Measurements from ENCODE around the gene ANKS3. TPM values are rescaled to one million over a fixed set of nuclear protein-coding genes. Genes with fewer than 3 reads are reported as not detected.

ANKS3 gene
- total and polyA plus RNA-seq, 7 donors, result 3.9 to 30.7 (median 20.8) TPM

DNA sequence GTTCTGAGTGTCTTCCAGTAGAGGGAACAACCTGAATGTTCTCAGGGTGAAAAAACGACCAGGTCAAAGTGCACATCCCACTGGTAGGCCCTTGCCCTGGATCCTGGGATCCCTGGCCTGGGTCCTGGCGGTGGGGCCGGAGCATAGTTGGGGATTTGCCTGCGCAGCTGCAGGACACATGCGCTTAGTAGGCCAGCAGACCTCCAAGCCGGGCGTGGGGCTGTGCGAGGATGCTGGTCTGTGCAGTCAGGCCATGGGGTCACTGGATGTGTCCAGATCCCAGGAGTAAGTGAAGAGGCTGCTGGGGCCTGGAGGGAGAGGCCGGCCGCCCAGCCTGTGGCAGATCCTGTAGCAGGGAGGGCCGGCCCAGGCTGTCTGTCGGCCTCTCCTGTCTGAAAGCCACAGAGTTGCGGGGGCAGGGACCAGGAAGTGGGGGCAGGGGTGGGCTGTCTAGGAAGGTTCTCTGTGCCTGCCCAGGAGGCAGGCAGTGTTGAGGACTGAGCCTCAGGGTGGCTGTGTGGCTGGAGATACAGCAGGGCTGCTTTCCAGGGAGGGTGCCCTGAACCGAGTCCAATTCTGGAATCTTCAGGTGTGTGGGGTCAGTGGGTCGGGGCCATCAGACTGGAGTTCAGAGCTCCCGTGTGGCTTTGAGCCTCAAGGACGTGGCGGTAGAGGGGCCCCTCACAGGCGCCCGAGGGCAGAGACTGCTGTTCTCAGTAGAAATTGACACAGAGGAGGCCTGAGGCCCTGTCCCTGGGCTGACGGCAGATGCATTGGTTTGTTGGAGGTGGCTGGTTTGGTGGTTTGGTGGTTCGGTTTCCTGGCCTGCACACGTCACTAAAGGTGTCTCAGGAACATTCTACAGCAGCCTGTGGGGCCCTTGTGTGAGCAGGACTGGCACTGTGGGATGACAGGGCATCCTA is 57.9 kb downstream of the ANKS3 start:
- WGBS, 2 donors, result 67 to 86% methylated on average over 23 of the region's 23 CpGs
- intact Hi-C loops (cut with DNase I), result no loop called here
- peaks cover 3 to 76% (median 29%) of the 10 kb centered on the region in 4 donors for H3K36me3 ChIP-seq

DNA sequence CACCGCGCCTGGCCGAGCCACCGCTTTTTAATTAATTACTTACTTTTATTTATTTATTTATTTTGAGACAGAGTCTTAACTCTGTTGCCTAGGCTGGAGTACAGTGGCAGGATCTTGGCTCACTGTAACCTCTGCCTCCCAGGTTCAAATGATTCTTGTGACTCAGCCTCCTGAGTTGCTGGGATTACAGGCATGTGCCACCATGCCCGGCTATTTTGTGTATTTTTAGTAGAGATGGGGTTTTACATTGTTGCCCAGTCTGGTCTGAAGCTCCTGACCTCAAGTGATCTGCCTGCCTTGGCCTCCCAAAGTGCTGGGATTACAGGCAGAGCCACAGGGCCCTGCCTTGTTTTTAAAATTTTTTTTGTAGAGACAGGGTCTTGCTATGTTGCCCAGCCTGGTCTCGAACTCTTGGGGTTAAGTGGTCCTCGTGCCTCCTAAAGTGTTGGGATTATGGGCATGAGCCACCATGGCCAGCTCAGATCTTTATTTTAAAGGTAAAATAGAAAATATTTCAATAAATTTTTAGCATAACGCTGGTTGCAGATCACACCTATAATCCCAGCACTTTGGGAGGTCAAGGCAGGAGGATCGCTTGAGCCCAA is 59.0 kb downstream of the ANKS3 start:
- H3K36me3 ChIP-seq, result peaks cover 3 to 77% (median 38%) of the 10 kb centered on the region in 4 donors
- no peak for DNase-seq
- intact Hi-C loops (cut with DNase I), result no loop called here
- no peaks in the 10 kb centered on the region for H3K27me3 ChIP-seq
- no peaks in the 10 kb centered on the region for H3K9me3 ChIP-seq
- H3K4me1 ChIP-seq, result peaks cover 0 to 8% (median 3%) of the 10 kb centered on the region in 4 donors
- no peak overlapping the region for H3K4me3 ChIP-seq
- no peak overlapping the region for H3K27ac ChIP-seq
- WGBS, 2 donors, result 97 to 98% methylated on average over 9 of the region's 9 CpGs
- TF ChIP-seq, protein P1, sequence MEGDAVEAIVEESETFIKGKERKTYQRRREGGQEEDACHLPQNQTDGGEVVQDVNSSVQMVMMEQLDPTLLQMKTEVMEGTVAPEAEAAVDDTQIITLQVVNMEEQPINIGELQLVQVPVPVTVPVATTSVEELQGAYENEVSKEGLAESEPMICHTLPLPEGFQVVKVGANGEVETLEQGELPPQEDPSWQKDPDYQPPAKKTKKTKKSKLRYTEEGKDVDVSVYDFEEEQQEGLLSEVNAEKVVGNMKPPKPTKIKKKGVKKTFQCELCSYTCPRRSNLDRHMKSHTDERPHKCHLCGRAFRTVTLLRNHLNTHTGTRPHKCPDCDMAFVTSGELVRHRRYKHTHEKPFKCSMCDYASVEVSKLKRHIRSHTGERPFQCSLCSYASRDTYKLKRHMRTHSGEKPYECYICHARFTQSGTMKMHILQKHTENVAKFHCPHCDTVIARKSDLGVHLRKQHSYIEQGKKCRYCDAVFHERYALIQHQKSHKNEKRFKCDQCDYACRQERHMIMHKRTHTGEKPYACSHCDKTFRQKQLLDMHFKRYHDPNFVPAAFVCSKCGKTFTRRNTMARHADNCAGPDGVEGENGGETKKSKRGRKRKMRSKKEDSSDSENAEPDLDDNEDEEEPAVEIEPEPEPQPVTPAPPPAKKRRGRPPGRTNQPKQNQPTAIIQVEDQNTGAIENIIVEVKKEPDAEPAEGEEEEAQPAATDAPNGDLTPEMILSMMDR (IDR thresholded peaks at IDR 0.05), result no peak
- TF ChIP-seq POLR2A (IDR thresholded peaks at IDR 0.05) (no peak), POLR2AphosphoS5 (IDR thresholded peaks at IDR 0.05) (no peak), EP300 (IDR thresholded peaks at IDR 0.05) (no peak)

More for the DNA sequence above, 57.9 kb downstream of the ANKS3 start:
- Histone ChIP-seq H3K4me3 (no peak overlapping the region), H3K4me1 (peaks cover 0 to 8% (median 4%) of the 10 kb centered on the region in 4 donors), H3K9me3 (no peaks in the 10 kb centered on the region), H3K27me3 (no peaks in the 10 kb centered on the region), H3K27ac (no peak overlapping the region)
- no peak for DNase-seq
- TF ChIP-seq POLR2AphosphoS5 (IDR thresholded peaks at IDR 0.05) (no peak), EP300 (IDR thresholded peaks at IDR 0.05) (no peak), POLR2A (IDR thresholded peaks at IDR 0.05) (no peak)
- TF ChIP-seq, protein P1 (IDR thresholded peaks at IDR 0.05), result no peak

- H3K4me1 ChIP-seq, result no peaks in the 10 kb centered on the region
- intact Hi-C loops (cut with DNase I), result no loop called here
- peaks cover 9 to 85% (median 47%) of the 10 kb centered on the region in 4 donors for H3K36me3 ChIP-seq
- 93 to 96% methylated on average over 33 of the region's 33 CpGs for WGBS, 2 donors
- H3K27ac ChIP-seq, result no peak overlapping the region
- no peak overlapping the region for H3K4me3 ChIP-seq
- H3K9me3 ChIP-seq, result no peaks in the 10 kb centered on the region
- H3K27me3 ChIP-seq, result no peaks in the 10 kb centered on the region
- no peak for DNase-seq
- TF ChIP-seq POLR2A (IDR thresholded peaks at IDR 0.05), result no peak
- no peak for TF ChIP-seq POLR2AphosphoS5 (IDR thresholded peaks at IDR 0.05)
- TF ChIP-seq EP300 (IDR thresholded peaks at IDR 0.05), result no peak
- TF ChIP-seq, protein P1 (IDR thresholded peaks at IDR 0.05), result no peak
Measured at GRCh38 chr16:4673387-4674046, 60.6 kb downstream of the ANKS3 start.

DNA sequence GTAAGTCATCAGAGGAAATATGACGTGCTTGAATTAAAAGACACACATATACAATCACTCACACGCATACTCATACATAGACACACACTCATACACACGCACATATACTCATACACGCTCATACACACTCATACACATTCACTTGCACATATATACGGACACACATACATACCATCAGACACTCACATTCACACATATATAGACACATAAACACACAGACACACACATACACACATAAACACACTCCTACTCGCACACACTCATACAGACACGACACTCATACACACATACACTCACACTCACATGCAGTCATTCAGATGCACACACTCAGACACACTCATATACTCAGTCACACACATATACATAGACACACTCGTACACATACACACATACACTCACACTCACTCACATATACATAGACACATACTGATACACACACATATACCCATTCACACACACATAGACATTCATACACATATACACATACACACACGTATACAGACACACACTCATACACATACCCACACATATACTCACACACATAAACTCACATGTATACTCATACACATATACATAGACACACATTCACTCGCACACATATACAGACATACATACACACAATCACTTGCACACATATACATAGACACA is 65.6 kb downstream of the ANKS3 start:
- DNase-seq, result no peak
- H3K27me3 ChIP-seq, result no peaks in the 10 kb centered on the region
- intact Hi-C loops (cut with DNase I), result no loop called here
- peaks cover 28 to 88% (median 50%) of the 10 kb centered on the region in 4 donors for H3K36me3 ChIP-seq
- H3K4me1 ChIP-seq, result peaks cover 0 to 4% (median 0%) of the 10 kb centered on the region in 4 donors
- no peak for TF ChIP-seq POLR2A (IDR thresholded peaks at IDR 0.05)
- TF ChIP-seq, protein P1 (IDR thresholded peaks at IDR 0.05), result no peak
- H3K4me3 ChIP-seq, result no peak overlapping the region
- no peaks in the 10 kb centered on the region for H3K9me3 ChIP-seq
- 95 to 96% methylated on average over 10 of the region's 10 CpGs for WGBS, 2 donors
- no peak overlapping the region for H3K27ac ChIP-seq
